Stimulated activated CD8-positive, alpha-beta memory T cell treated with anti-CD3 and anti-CD28 coated beads, Interleukin-7, amount 100 ng/mL, for 24 hours (primary cell): ENCODE measurements around the gene TENT5A.
A peak's percentile ranks its signal among the peaks of the same experiment; 100 is the strongest.
"Not testable (repeated sequence)": the region's sequence is repeated elsewhere in the genome, so short reads cannot be mapped to it uniquely, and the experiment has no call there.

ENCODE experiments used
- DNase-seq: peaks from one replicate; pipeline ENCODE4 v3.0.0-alpha.2; 2020; ENCODE audit warnings: low read depth

Gene TENT5A

GRCh38 chr6:81752084-81752920 is at the start of gene TENT5A:
Gene TENT5A, minus strand, starts transcription at chr6:81752681. Its CDS starts 540 bp downstream, at chr6:81752141.
- peak; percentile 51 for DNase-seq

- no peak for DNase-seq
Measured at GRCh38 chr6:81801489-81801888, 49.0 kb upstream of the TENT5A start.

GRCh38 chr6:81800666-81801065 is 48.2 kb upstream of the TENT5A start:
- no peak for DNase-seq

- no peak for DNase-seq
Measured at GRCh38 chr6:81799323-81799722, 46.8 kb upstream of the TENT5A start.

- DNase-seq: no peak
Measured at GRCh38 chr6:81797591-81797990, 45.1 kb upstream of the TENT5A start.

GRCh38 chr6:81795890-81796289 is 43.4 kb upstream of the TENT5A start:
- no peak for DNase-seq

- no peak for DNase-seq
Measured at GRCh38 chr6:81793821-81794475, 41.5 kb upstream of the TENT5A start.

- DNase-seq: no peak
Measured at GRCh38 chr6:81792826-81793225, 40.3 kb upstream of the TENT5A start.

GRCh38 chr6:81791756-81792155 is 39.3 kb upstream of the TENT5A start:
- no peak for DNase-seq

GRCh38 chr6:81790034-81790433 is 37.6 kb upstream of the TENT5A start:
- no peak for DNase-seq

GRCh38 chr6:81789291-81789690 is 36.8 kb upstream of the TENT5A start:
- DNase-seq: no peak

GRCh38 chr6:81788748-81789147 is 36.3 kb upstream of the TENT5A start:
- no peak for DNase-seq

- DNase-seq: no peak
Measured at GRCh38 chr6:81787313-81788068, 35.0 kb upstream of the TENT5A start.

GRCh38 chr6:81786150-81786549 is 33.7 kb upstream of the TENT5A start:
- DNase-seq: no peak

GRCh38 chr6:81785377-81785776 is 32.9 kb upstream of the TENT5A start:
- DNase-seq: no peak

- DNase-seq: no peak
Measured at GRCh38 chr6:81783893-81784292, 31.4 kb upstream of the TENT5A start.

GRCh38 chr6:81781624-81782023 is 29.1 kb upstream of the TENT5A start:
- no peak for DNase-seq

GRCh38 chr6:81777586-81778268 is 25.2 kb upstream of the TENT5A start:
- no peak for DNase-seq

GRCh38 chr6:81776219-81776618 is 23.7 kb upstream of the TENT5A start:
- DNase-seq: not testable (repeated sequence)

GRCh38 chr6:81774542-81774941 is 22.1 kb upstream of the TENT5A start:
- DNase-seq: no peak

- DNase-seq: no peak
Measured at GRCh38 chr6:81773887-81774286, 21.4 kb upstream of the TENT5A start.

GRCh38 chr6:81772741-81773140 is 20.3 kb upstream of the TENT5A start:
- no peak for DNase-seq
